Superior temporal gyrus (tissue), 1 donor: ENCODE results near the gene RNU2-1.
"Not testable (repeated sequence)": the region's sequence is repeated elsewhere in the genome, so short reads cannot be mapped to it uniquely, and the experiment has no call there.

Experiments
- DNase-seq: peaks from one replicate; pipeline ENCODE4 v3.0.0-alpha.2; 2016; ENCODE audit errors: extremely low spot score

RNU2-1 gene

DNA sequence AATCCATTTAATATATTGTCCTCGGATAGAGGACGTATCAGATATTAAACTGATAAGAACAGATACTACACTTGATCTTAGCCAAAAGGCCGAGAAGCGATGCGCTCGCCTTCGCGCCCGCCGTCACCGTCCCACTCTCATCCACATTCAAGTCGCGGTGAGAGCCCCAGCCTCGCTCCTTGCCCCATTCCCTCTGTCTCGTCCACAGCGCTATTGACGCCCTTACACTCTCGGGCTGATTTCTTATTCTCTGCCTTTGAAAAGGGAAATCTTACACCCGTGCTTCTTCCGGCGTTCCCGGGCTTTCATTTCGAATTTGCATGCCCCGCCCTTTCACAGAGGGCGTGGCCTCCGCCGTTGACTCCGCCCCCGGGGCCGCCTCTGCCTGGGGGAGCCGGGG lies at the start of gene RNU2-1:
Gene RNU2-1, minus strand, starts transcription at position 101 of the 400 bp plus-strand sequence.
- not testable (repeated sequence) for DNase-seq

DNA sequence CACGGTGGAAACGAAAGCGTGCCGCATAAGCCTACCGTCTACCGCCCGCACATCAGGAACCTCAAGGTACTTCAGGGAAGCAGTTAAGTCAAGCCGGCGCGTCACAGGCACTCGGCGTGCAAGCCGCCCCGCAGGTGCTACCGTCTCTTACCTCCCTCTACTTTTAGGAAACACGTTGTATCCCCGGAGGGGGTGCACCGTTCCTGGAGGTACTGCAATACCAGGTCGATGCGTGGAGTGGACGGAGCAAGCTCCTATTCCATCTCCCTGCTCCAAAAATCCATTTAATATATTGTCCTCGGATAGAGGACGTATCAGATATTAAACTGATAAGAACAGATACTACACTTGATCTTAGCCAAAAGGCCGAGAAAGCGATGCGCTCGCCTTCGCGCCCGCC lies 39.1 kb upstream of the RNU2-1 start:
- not testable (repeated sequence) for DNase-seq

DNA sequence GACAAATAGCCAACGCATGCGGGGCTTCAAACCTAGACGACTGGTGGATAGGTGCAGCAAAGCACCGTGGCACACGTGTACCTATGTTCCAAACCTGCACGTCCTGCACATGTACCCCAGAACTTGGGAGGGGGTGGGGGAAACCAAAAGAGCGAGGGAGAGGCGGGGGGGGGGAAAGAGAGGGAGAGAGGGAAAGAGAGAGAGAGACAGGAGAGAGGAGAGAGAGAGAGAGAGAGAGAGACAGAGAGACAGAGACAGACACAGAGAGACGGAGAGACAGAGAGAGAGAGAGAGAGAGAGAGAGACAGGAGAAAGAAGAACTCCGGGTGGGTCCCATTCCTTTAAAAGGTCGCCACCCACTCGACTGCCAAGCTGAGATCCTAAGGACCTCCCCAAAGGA lies 38.7 kb upstream of the RNU2-1 start:
- not testable (repeated sequence) for DNase-seq

DNA sequence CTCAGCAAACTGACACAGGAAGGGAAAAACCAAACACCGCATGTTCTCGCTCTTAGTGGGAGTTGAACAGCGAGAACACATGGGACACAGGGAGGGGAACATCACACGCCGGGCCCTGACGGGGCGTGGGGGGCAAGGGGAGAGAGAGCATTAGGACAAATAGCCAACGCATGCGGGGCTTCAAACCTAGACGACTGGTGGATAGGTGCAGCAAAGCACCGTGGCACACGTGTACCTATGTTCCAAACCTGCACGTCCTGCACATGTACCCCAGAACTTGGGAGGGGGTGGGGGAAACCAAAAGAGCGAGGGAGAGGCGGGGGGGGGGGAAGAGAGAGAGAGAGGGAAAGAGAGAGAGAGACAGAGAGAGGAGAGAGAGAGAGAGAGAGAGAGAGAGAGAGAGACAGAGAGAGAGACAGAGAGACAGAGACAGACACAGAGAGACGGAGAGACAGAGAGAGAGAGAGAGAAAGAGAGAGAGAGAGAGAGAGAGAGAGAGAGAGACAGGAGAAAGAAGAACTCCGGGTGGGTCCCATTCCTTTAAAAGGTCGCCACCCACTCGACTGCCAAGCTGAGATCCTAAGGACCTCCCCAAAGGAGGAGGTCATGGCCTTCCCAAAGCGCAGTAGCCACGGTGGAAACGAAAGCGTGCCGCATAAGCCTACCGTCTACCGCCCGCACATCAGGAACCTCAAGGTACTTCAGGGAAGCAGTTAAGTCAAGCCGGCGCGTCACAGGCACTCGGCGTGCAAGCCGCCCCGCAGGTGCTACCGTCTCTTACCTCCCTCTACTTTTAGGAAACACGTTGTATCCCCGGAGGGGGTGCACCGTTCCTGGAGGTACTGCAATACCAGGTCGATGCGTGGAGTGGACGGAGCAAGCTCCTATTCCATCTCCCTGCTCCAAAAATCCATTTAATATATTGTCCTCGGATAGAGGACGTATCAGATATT lies 37.1 kb upstream of the RNU2-1 start:
- DNase-seq: not testable (repeated sequence)

DNA sequence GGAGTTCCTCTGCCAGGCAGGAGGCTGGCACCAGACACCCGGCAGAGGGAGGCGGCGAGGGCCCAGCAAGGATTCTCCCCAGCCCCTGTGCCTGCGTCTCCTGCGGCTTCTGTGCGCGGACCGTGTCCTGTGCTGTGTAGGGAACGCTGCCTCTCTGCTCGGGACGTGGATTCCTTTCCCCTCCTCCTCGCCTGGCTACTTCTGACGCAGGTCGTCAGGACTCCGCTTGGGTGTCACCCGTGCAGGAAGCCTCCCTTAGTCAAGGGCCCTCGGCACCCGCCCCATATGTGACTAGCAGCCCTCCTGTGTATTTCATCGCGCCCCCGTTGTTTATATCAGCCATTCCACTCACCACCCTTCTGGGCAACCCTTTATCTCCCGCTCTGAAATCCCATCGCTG lies 12.7 kb upstream of the RNU2-1 start:
- DNase-seq: not testable (repeated sequence)

DNA sequence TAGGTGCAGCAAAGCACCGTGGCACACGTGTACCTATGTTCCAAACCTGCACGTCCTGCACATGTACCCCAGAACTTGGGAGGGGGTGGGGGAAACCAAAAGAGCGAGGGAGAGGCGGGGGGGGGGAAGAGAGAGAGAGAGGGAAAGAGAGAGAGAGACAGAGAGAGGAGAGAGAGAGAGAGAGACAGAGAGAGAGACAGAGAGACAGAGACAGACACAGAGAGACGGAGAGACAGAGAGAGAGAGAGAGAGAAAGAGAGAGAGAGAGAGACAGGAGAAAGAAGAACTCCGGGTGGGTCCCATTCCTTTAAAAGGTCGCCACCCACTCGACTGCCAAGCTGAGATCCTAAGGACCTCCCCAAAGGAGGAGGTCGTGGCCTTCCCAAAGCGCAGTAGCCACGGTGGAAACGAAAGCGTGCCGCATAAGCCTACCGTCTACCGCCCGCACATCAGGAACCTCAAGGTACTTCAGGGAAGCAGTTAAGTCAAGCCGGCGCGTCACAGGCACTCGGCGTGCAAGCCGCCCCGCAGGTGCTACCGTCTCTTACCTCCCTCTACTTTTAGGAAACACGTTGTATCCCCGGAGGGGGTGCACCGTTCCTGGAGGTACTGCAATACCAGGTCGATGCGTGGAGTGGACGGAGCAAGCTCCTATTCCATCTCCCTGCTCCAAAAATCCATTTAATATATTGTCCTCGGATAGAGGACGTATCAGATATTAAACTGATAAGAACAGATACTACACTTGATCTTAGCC lies 7.0 kb upstream of the RNU2-1 start:
- not testable (repeated sequence) for DNase-seq

DNA sequence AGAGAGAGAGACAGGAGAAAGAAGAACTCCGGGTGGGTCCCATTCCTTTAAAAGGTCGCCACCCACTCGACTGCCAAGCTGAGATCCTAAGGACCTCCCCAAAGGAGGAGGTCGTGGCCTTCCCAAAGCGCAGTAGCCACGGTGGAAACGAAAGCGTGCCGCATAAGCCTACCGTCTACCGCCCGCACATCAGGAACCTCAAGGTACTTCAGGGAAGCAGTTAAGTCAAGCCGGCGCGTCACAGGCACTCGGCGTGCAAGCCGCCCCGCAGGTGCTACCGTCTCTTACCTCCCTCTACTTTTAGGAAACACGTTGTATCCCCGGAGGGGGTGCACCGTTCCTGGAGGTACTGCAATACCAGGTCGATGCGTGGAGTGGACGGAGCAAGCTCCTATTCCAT lies 5.8 kb upstream of the RNU2-1 start:
- not testable (repeated sequence) for DNase-seq

DNA sequence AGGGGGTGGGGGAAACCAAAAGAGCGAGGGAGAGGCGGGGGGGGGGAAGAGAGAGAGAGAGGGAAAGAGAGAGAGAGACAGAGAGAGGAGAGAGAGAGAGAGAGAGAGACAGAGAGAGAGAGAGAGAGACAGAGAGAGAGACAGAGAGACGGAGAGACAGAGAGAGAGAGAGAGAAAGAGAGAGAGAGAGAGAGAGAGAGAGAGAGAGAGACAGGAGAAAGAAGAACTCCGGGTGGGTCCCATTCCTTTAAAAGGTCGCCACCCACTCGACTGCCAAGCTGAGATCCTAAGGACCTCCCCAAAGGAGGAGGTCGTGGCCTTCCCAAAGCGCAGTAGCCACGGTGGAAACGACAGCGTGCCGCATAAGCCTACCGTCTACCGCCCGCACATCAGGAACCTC lies 514 bp downstream of the RNU2-1 start:
- not testable (repeated sequence) for DNase-seq

DNA sequence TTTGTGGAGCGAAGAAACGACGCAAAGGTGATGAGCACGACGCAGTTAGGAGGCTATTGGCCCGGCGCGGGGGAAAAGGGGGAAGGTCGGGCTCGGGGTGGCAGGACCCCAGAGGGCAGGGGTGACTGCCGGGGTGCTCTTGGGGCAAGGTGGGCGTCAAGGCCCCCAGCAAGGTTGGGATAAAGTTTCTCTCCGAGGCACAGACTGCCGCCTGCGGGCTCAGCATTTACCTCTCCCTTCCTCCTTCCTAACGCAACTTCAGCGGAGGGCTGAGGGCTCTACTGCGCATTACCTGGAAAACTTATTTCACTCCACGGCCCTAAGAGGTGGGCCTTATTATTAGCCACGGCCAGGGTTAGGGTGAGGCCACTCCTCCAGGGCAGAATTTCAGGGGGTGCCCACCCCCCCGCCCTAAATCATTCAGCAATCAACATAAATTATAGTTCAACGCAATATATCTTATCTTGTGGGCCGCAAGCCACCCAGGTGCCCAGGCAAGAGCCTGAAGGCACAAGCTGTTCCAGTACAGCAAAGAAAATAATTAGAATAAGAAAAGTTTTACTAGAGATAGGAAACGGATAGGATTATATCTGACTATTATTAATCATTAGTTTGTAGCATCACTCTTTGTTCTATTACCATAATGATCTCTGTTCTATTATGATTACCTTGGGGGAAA lies 1.6 kb downstream of the RNU2-1 start:
- not testable (repeated sequence) for DNase-seq

DNA sequence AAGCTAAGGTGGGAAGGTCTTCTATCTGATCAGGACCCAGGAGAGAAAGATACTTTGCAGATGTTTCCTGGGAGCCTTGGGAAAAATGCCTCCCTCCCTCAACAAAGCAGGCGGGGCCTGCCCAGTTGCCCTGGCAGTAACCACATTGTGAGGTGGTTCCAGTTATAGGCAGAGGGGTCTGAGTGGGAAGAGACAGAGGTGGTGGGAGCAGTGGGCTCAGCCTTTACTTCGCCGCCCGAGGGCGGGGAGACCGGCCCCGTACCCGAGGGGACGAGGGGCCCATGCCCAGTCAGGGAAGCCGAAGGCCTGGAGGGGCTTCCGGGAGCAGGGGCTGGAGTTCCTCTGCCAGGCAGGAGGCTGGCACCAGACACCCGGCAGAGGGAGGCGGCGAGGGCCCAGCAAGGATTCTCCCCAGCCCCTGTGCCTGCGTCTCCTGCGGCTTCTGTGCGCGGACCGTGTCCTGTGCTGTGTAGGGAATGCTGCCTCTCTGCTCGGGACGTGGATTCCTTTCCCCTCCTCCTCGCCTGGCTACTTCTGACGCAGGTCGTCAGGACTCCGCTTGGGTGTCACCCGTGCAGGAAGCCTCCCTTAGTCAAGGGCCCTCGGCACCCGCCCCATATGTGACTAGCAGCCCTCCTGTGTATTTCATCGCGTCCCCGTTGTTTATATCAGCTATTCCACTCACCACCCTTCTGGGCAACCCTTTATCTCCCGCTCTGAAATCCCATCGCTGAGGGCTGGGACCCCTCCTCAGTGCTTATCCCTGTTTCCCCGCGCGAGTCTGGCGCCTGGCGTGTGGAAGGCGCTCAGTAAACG lies 2.4 kb downstream of the RNU2-1 start:
- DNase-seq: not testable (repeated sequence)

DNA sequence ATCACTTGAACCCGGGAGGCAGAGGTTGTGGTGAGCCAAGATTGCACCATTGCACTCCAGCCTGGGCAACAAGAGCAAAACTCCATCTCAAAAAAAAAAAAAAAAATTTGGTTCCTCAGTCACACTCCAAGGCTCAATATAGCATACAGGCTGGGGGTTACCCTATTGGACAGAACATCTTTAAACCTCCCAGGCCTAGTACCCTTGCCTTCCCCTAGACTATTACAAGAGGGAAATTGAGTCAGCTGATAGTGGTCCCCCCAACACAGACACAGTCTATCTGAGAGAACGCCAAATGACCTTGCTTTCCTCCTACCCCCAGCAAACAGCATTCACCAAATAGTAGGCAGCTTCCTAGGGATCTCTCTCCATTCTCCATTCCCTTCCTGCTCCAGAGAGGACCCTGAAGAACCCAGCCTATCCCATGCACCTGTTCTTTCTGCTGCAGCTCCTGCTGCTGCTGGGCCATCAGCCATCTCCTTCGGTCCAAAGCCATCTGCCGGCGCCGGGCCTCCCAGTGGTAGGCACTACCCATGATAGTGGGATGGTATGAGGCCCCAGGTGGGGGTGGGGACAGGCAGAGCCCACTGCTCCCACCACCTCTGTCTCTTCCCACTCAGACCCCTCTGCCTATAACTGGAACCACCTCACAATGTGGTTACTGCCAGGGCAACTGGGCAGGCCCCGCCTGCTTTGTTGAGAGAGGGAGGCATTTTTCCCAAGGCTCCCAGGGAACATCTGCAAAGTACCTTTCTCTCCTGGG lies 5.6 kb downstream of the RNU2-1 start, which contains the start of gene CCDC200:
Gene CCDC200, minus strand, starts transcription at position 604 of the 763 bp plus-strand sequence. Its CDS starts 69 bp downstream, at position 535.
- not testable (repeated sequence) for DNase-seq

DNA sequence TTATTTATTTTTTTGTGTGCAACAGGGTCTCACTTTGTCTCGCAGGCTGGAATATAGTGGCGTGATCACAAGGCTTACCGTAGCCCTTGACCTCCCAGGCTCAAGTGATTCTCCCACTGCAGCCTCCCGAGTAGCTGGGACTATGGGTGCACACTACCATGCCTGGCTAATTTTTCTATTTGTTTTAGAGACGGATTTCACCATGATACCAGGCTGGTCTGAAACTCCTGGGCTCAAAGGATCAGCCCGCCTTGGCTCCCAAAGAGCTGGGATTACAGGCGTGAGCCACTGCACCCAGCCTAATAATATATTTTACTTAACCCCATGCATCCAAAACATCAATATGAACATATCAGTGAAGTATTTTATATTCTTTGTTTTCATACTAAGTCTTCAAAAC lies 7.4 kb downstream of the RNU2-1 start:
- no peak for DNase-seq

DNA sequence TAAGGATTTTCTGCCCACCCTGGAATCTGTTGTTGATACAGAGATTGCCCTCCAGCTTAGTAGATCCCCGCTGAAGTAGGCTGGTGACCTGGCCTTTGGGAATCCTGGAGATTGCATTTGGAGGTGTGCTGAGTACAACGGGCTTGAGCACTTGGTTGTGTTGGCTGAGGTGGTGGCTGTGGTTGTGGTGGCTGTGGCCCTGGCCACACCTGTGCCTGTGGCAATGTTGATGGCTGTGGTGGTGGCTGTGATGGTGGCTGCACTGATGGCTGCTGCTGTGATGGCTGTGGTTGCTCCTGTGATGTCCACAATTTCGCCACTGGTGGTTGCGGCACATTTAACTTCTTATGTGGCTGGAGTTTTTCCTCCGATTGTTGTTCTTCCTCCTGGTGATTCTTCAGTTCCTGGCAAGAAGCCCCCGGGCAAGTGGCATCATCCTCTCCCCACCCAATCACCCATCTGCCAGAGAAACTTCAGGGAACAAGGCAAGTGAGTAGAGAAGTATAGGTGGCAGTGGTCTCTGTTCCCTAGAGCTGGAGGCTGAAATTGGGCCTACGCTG lies 9.6 kb downstream of the RNU2-1 start:
- DNase-seq: no peak

DNA sequence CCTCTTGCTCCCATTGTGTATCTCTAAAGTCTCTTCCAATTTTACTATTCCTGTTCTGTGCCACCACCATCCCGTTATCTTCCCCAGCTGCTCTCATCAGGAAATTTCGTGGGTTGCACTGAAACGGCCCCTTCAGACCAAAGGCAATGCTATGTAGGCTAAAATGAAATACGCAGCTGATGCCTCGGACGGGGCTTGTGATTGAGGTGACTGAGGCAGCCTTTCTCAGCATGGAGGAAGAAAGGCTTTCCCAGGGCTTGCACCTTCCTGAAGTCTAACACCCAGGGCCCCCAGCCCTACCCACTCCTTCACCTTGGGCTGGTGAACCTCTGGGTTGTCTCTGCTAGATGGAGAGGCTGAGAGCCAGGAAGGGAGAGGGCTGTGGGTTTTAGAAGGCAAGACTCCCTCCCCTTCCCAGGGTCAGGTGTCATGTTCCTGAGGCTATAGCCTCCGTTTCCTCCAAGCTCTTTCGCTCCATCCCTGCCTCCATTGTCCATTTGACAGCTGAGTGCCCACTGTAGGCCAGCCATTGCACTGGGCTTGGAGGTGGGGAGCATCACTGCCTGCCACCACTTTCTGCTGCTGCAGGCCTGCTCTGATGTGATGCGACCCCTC lies 13.2 kb downstream of the RNU2-1 start:
- no peak for DNase-seq

DNA sequence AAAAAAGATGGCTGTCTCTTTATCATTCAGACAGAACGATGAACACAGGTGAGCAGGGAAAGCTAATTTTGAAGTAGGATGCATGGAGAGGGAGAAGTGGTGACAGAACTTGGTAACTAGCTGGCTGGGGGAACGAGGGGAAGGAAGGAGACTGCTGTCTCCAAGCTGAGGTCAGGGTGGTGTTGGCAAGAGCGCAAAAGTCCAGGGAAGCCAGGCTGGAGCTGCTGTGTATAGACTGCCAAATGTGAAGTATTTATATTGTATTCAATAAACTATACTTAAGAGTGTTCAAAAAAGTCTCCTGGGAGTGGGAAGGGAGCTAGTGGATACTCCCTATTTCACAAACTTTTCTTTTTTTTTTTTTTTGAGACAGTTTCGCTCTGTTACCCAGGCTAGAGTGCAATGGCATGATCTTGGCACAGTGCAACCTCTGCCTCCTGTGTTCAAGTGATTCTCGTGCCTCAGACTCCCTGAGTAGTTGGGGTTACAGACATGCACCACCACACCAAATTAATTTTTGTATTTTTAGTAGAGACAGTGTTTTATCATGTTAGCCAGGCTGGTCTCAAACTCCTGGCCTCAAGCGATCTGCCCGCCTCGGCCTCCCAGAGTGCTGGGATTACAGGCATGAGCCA lies 13.9 kb downstream of the RNU2-1 start:
- no peak for DNase-seq

DNA sequence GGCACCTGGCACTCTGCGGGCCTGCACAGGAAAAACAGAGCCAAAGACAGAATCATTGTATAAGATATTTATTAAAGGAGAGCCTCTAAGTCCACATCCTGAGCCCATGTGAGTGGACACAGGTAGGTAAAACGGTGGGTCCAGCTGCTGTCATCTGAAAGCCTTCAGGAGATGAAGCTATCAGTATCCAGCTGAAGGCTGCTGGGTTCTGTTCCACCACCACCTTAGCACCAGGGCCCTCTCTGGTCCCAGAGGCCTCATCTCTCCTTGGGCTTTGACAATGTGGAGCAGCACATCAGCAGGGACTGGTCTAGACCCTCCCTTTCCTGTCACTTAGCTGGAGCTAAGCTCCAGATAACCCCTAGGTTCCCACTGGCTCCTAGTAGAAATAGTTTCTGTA lies 14.8 kb downstream of the RNU2-1 start:
- no peak for DNase-seq

DNA sequence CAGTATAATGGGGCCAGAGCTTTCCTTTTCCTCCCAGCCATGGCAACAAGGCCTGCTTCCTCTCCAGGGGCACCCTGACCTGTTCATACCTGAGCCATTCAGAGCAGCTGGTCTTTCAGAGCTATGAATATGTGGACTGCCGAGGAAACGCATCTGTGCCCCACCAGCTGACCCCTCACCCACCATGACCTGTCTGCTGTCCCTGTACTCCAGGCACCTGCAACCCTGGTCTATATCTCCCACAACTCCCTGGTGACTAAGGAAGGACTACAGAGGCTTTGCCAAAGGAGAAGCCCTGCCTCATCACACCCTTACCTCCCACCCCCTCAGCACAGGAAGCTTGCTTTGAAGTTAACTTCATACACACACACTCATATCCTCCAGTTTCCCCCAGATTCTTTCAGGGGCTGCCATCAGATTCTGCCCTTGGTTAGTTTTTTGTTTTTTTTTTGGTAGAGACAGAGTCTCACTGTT lies 16.1 kb downstream of the RNU2-1 start:
- DNase-seq: no peak

DNA sequence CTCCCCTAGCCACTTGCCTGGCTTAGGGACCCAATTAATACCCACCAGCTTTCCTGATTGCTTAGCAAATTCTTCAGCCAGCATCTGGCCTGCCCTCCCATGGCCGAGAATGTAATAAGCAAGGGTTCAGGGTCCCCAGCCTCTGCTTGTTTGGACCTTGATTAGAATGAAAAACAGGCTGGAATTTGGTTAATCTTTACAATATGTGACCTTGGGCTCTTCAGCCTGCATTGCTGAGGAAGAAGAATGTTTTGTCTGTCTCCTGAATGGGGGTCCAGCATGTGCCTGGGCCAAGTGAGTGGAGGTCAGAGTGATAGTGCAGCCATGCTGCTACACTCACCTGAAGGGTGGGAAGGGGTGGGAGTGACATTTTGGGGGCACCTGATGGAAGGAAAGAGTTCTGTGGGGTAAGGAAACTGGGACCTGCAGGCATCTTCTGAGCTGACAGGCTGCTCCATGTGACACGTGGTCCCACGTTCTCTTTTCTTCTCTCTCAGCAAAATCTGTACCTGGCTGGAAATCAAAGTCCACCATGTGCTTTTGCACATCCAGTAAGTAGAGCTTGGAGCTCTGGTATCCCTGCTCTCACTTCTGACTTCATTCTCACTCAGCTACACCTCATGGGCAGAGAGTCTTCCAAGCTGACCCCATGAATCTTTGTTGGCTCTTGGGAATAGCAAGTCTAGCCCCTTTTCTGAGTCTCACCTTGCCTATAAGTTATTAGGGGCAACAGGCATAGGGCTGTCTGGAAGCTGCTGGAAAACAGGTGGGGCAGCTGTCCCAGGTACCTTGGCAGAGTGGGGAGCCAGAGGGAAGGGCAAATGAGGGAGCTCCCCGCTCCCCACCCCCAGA lies 16.8 kb downstream of the RNU2-1 start:
- DNase-seq: no peak
